HepG2 (cell line): Measurements from ENCODE around the gene PTBP2. TPM values are rescaled to one million over a fixed set of nuclear protein-coding genes. Genes with fewer than 3 reads are reported as not detected.

Experiments used
- ATAC-seq: fragments of 200-7000 bp; cut with Tn5 transposase; 3 replicates; pipeline ENCODE4 v1.9.1; 2020; ENCODE audit warnings: mild to moderate bottlenecking, moderate library complexity
- BruUV-seq: library from RNA; stranded (reverse); fragments of 400-500 nt; replicated peaks from 2 replicates; lab custom pipeline; 2021; lab: Mats Ljungman, UMichigan
- CTCF ChIA-PET: fragments of 300-600 bp; formaldehyde crosslinking; extraction: SDS; loops from one replicate; lab custom pipeline; 2021; ENCODE audit warnings: low total read pairs, inconsistent platforms, low intra/inter-chr PET ratio; lab: Yijun Ruan, JAX
- POLR2A ChIA-PET: fragments of 350-600 bp; sonication (Branson Sonifier 250); formaldehyde crosslinking; loops from one replicate; lab custom pipeline; 2020; ENCODE audit warnings: antibody characterized with exemption, inconsistent platforms; lab: Yijun Ruan, JAX
- DNase-seq: peaks from one replicate; pipeline ENCODE4 v3.0.0-alpha.2; 2015; ENCODE audit warnings: low spot score
- FAIRE-seq: peaks from 3 replicates; lab custom pipeline; 2011; peaks lifted over from hg19 to GRCh38; lab: Jason Lieb, UNC
- H2AFZ ChIP-seq: one replicate; pipeline ENCODE4 v1.6.1; 2011; ENCODE audit warnings: low read length, inconsistent platforms
- H3K27ac ChIP-seq: fragments of 300-600 bp; 3 replicates; pipeline ENCODE4 v1.8.0; 2011; ENCODE audit warnings: mixed run types, mild to moderate bottlenecking, mixed read lengths, low read length, inconsistent platforms; ENCODE audit not compliant: insufficient read depth; ENCODE audit errors: extremely low read length
- H3K27me3 ChIP-seq, 2 experiments: fragments of 200-600 bp in 1 of 2; 2 replicates in 1 of 2; 3 replicates in 1 of 2; pipeline versions ENCODE4 v1.6.0 to v1.8.0; 2011; ENCODE audit warnings: low read length in 2 of 2, mild to moderate bottlenecking in 2 of 2, moderate library complexity in 2 of 2, inconsistent platforms in 1 of 2; ENCODE audit not compliant: insufficient read depth in 2 of 2, control insufficient read depth in 1 of 2
- H3K36me3 ChIP-seq, 2 experiments: fragments of 200-600 bp in 1 of 2; replicated peaks in 1 of 2; 2 replicates in 1 of 2; 3 replicates in 1 of 2; pipeline versions ENCODE4 v1.5.1 to v1.8.0; 2011; ENCODE audit warnings: low read length in 2 of 2, inconsistent platforms in 1 of 2; ENCODE audit not compliant: insufficient read depth in 2 of 2, control insufficient read depth in 1 of 2
- H3K4me1 ChIP-seq: 2 replicates; pipeline ENCODE4 v1.5.1; 2012; ENCODE audit warnings: low read length, inconsistent platforms; ENCODE audit not compliant: insufficient read depth
- H3K4me2 ChIP-seq: 2 replicates; pipeline ENCODE4 v1.6.0; 2011; ENCODE audit warnings: low read depth, low read length, inconsistent platforms
- H3K4me3 ChIP-seq, 3 experiments: fragments of 200-600 bp in 1 of 3; sonication (generic), shearing (Covaris generic) in 1 of 3; replicated peaks in 1 of 3; 2 replicates each; pipeline ENCODE4 v1.5.1; 2011 to 2016; ENCODE audit warnings: low read length in 3 of 3, inconsistent platforms in 2 of 3, low read depth in 2 of 3, mild to moderate bottlenecking in 2 of 3, control low read depth in 1 of 3, mixed read lengths in 1 of 3; ENCODE audit not compliant: insufficient read depth in 1 of 3
- H3K79me2 ChIP-seq: one replicate; pipeline ENCODE4 v1.6.1; 2011; ENCODE audit warnings: low read length, inconsistent platforms; ENCODE audit not compliant: insufficient read depth
- H3K9ac ChIP-seq: 2 replicates; pipeline ENCODE4 v1.6.0; 2011; ENCODE audit warnings: mild to moderate bottlenecking, low read depth, low read length, inconsistent platforms; ENCODE audit not compliant: insufficient read depth
- H3K9me3 ChIP-seq: 2 replicates; pipeline ENCODE4 v1.5.1; 2012; ENCODE audit warnings: mild to moderate bottlenecking, low read length
- H4K20me1 ChIP-seq: 2 replicates; pipeline ENCODE4 v1.6.0; 2011; ENCODE audit warnings: inconsistent platforms, mild to moderate bottlenecking, low read length, moderate library complexity; ENCODE audit not compliant: insufficient read depth
- FOSL2 ChIP-seq: sonication (generic); formaldehyde crosslinking; IDR thresholded peaks from 2 replicates; pipeline ENCODE4 v1.4.0; 2020; ENCODE audit warnings: missing genetic modification reagents
- GTF2F1 ChIP-seq: fragments of 150-350 bp; IDR thresholded peaks from 2 replicates; pipeline ENCODE4 v1.6.1; 2014; ENCODE audit warnings: low read length
- JUND ChIP-seq: sonication (generic); formaldehyde crosslinking; IDR thresholded peaks from 2 replicates; pipeline ENCODE4 v1.8.0; 2022; ENCODE audit warnings: mild to moderate bottlenecking, missing genetic modification reagents
- MAFF ChIP-seq: IDR thresholded peaks from 2 replicates; pipeline ENCODE4 v1.6.1; 2011; ENCODE audit warnings: low read depth, low read length, improper control_type of control experiment
- MAFK ChIP-seq, 2 experiments: IDR thresholded peaks in 1 of 2; conservative IDR thresholded peaks in 1 of 2; 2 replicates each; pipeline ENCODE4 v1.6.1; 2011; ENCODE audit warnings: improper control_type of control experiment in 2 of 2, low read length in 2 of 2
- SNAPC2 ChIP-seq: sonication (generic); formaldehyde crosslinking; IDR thresholded peaks from 2 replicates; pipeline ENCODE4 v1.8.1; 2022; ENCODE audit warnings: mild to moderate bottlenecking, missing genetic modification reagents
- TGIF2 ChIP-seq: IDR thresholded peaks from 2 replicates; pipeline ENCODE4 v1.6.1; 2016; ENCODE audit warnings: control low read depth, missing compliant biosample characterization
- ZNF143 ChIP-seq: sonication (generic); formaldehyde crosslinking; IDR thresholded peaks from 2 replicates; pipeline ENCODE4 v1.4.0; 2020; ENCODE audit warnings: missing genetic modification reagents
- ZNF431 ChIP-seq: sonication (generic); formaldehyde crosslinking; IDR thresholded peaks from 2 replicates; pipeline ENCODE4 v1.9.0; 2022; ENCODE audit warnings: missing genetic modification reagents, low read depth, mild to moderate bottlenecking, borderline replicate concordance
- ZNF772 ChIP-seq: sonication (generic); formaldehyde crosslinking; IDR thresholded peaks from 2 replicates; pipeline ENCODE4 v1.5.0; 2020; ENCODE audit warnings: mild to moderate bottlenecking, missing genetic modification reagents
- ZSCAN30 ChIP-seq: sonication (generic); formaldehyde crosslinking; IDR thresholded peaks from 2 replicates; pipeline ENCODE4 v1.5.0; 2020; ENCODE audit warnings: mild to moderate bottlenecking, missing genetic modification reagents
- WGBS: methylation state at CpG from one replicate; pipeline ENCODE4 v1.1.6; 2017; ENCODE audit warnings: low lambda C conversion rate; 5-methylcytosine and 5-hydroxymethylcytosine counted together
- in situ Hi-C: cut with HindIII; loops from 2 replicates; pipeline ENCODE4 v1.10.0; 2017; ENCODE audit warnings: low pct_unique_long_range_greater_than_20kb; ENCODE audit not compliant: extremely low pct_ligation_motif_present
- intact Hi-C: fragments of 100-400 bp; cut with micrococcal nuclease; formaldehyde crosslinking; loops from one replicate; pipeline ENCODE4 v1.10.0; 2022; ENCODE audit not compliant: unreplicated experiment
- polyA plus RNA-seq, 8 experiments: library from polyadenylated mRNA; depleted of rRNA in 3 of 8; stranded (reverse) in 7 of 8; unstranded in 1 of 8; fragments of >200 nt; fragmentation: Illumina TruSeq in 4 of 8; extraction: Trizol in 4 of 8; gene quantifications; 2 replicates each; pipeline versions ENCODE4 v1.2.1 to v1.2.3, GENCODE V29; 2011 to 2016; ENCODE audit warnings: low read depth in 4 of 8, missing spikeins in 1 of 8, mixed read lengths in 1 of 8; ENCODE audit not compliant: insufficient read depth in 1 of 8
- total RNA-seq, 5 experiments: library from RNA; depleted of rRNA; stranded (reverse); fragments of >200 nt; fragmentation: Illumina TruSeq; extraction: Trizol; gene quantifications; 2 replicates each; pipeline ENCODE4 v1.2.3, GENCODE V29; 2016; ENCODE audit warnings: low read depth in 1 of 5
- TF ChIP-seq, protein P1 (sequence below): sonication (generic); formaldehyde crosslinking; IDR thresholded peaks from 2 replicates; pipeline ENCODE4 v1.8.0; 2022; ENCODE audit warnings: low read depth, missing genetic modification reagents

Gene PTBP2
- total and polyA plus RNA-seq, 2 of the 13 experiments (the other 11 are each of a cell fraction or from before 2014, with no cell fraction given) = 10.5 to 14.1 TPM

GRCh38 chr1:96703186-96703585 lies 18.4 kb upstream of the PTBP2 start:
- intact Hi-C loops (no loop called here), in situ Hi-C loops (no loop called here)
- no peak for DNase-seq
- BruUV-seq = no TSS peak
- no peaks in the 10 kb centered on the region; a peak in 1 of 5 replicates for H3K27me3 ChIP-seq
- no peak overlapping the region for H3K4me2 ChIP-seq
- no peak overlapping the region for H3K4me3 ChIP-seq
- no peak overlapping the region for H2AFZ ChIP-seq
- WGBS = 0% methylated on average over 1 of the region's 1 CpG
- H3K27ac ChIP-seq = no peak overlapping the region
- TF ChIP-seq FOSL2 (CRISPR knock-in tag) = peak; percentile 45; the same call in 1 of the 2 replicates
- no peak for TF ChIP-seq ZNF772
- TF ChIP-seq, all 625 proteins: peak for 1
- ChIA-PET POLR2A (no interaction called here), CTCF (no interaction called here)
- Histone ChIP-seq H3K36me3 (no peaks in the 10 kb centered on the region), H3K79me2 (no peaks in the 10 kb centered on the region), H4K20me1 (no peaks in the 10 kb centered on the region), H3K9me3 (no peaks in the 10 kb centered on the region), H3K4me1 (peaks cover 10% of the 10 kb centered on the region; the same call in 1 of the 2 replicates), H3K9ac (no peak overlapping the region)
- no peak for FAIRE-seq
- no peak for ATAC-seq

DNA sequence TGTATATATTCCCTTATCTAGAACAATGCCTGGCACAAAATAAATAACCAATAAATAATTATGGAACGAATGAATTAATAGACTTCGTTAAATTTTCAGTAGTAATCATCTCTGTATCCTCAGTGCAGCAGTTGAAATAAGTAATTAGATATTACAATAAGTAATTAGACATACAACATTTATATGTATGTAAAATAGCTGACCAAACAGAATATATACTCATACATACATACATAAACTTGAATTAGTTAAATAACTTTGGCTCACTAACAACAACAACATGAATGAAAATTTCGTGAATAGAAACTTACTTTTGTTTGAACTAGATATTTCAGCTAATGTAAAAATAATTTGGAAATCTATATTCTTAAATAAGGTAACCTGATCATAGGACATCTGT lies 14.6 kb upstream of the PTBP2 start:
- FAIRE-seq (no peak), ATAC-seq (no peak), DNase-seq (no peak)
- no peak for TF ChIP-seq JUND (CRISPR knock-in tag)
- TF ChIP-seq, protein P1, sequence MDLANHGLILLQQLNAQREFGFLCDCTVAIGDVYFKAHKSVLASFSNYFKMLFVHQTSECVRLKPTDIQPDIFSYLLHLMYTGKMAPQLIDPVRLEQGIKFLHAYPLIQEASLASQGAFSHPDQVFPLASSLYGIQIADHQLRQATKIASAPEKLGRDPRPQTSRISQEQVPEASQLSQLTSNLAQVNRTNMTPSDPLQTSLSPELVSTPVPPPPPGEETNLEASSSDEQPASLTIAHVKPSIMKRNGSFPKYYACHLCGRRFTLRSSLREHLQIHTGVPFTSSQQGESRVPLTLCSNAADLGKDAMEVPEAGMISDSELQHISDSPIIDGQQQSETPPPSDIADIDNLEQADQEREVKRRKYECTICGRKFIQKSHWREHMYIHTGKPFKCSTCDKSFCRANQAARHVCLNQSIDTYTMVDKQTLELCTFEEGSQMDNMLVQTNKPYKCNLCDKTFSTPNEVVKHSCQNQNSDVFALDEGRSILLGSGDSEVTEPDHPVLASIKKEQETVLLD = no peak
- TF ChIP-seq MAFF = peak; percentile 62; the same call in 1 of the 2 replicates
- no peak for TF ChIP-seq ZNF431 (CRISPR knock-in tag)
- no peak for TF ChIP-seq TGIF2 (CRISPR knock-in tag)
- TF ChIP-seq SNAPC2 (CRISPR knock-in tag) = no peak
- no peak for TF ChIP-seq GTF2F1
- TF ChIP-seq MAFK (conservative IDR thresholded peaks at IDR 0.05 in 1 of 2, IDR thresholded peaks at IDR 0.05 in 1 of 2; ENCODE audit: low read length in 2 of 2) = peak; percentile 39 to 73; a peak in 3 of 4 replicates
- no peak for TF ChIP-seq ZNF143 (CRISPR knock-in tag)
- TF ChIP-seq ZSCAN30 (CRISPR knock-in tag) = no peak
- Histone ChIP-seq H3K79me2 (no peaks in the 10 kb centered on the region), H3K4me3 (no peak overlapping the region), H3K36me3 (no peaks in the 10 kb centered on the region), H3K27ac (no peak overlapping the region), H3K27me3 (no peaks in the 10 kb centered on the region; a peak in 1 of 5 replicates), H3K4me1 (peaks cover 10% of the 10 kb centered on the region; the same call in 1 of the 2 replicates), H3K9ac (no peak overlapping the region), H2AFZ (no peak overlapping the region), H4K20me1 (no peaks in the 10 kb centered on the region), H3K9me3 (no peaks in the 10 kb centered on the region), H3K4me2 (no peak overlapping the region)
- in situ Hi-C loops (no loop called here), intact Hi-C loops (no loop called here)
- BruUV-seq = no TSS peak
- WGBS = 0% methylated on average over 3 of the region's 3 CpGs
- ChIA-PET CTCF (no interaction called here), POLR2A (no interaction called here)
